Uterus (tissue), 4 donors: ENCODE measurements around the gene SPINK5. TPM values are rescaled to one million over a fixed set of nuclear protein-coding genes. Genes with fewer than 3 reads are reported as not detected.

ENCODE experiments used
- total RNA-seq, 4 donors: library from RNA; depleted of rRNA in 3 of 4; stranded (reverse); fragments of >200 nt in 3 of 4; gene quantifications; one replicate each; pipeline versions ENCODE4 v1.1.0 to v1.2.4, GENCODE V29; 2014 to 2023
- donor health status: DM: yes; HTN: yes; CAD: no.

SPINK5 gene
- total RNA-seq, 4 donors from 2014 or later: 0.73 to 4.6 TPM; not detected in 2

Other genes with a start within 250 kb of the SPINK5 start
- not detected for gene SPINK1, start 232.3 kb upstream of the SPINK5 start, total RNA-seq
- gene SCGB3A2, start 185.3 kb upstream of the SPINK5 start, total RNA-seq: not detected
- gene C5orf46, start 157.4 kb upstream of the SPINK5 start, total RNA-seq: not detected
- not detected for gene SPINK14, start 104.6 kb downstream of the SPINK5 start, total RNA-seq
- not detected for gene SPINK6, start 139.1 kb downstream of the SPINK5 start, total RNA-seq
- not detected for gene MARCOL, start 174.5 kb downstream of the SPINK5 start, total RNA-seq
- under 1 TPM in 1 of 4 donors, not detected in 3; 0.41 TPM for gene SPINK13, start 204.8 kb downstream of the SPINK5 start, total RNA-seq
- gene SPINK7, start 248.4 kb downstream of the SPINK5 start, total RNA-seq: not detected